Activated T-cell treated with anti-CD3 and anti-CD28 coated beads, Interleukin-2, amount 50 U/mL, for 4 hours (primary cell): ENCODE measurements around the gene PEX14. TPM values are rescaled to one million over a fixed set of nuclear protein-coding genes. Genes with fewer than 3 reads are reported as not detected.

Experiments
- ATAC-seq, 2 donors: fragments of 200-7000 bp; cut with Tn5 transposase; one replicate each; pipeline ENCODE4 v1.10.0; 2021
- DNase-seq: peaks from one replicate; pipeline ENCODE4 v3.0.0-alpha.2; 2020
- H3K27me3 Mint-ChIP-seq: one replicate; pipeline ENCODE4 v1.8.0; 2021; ENCODE audit warnings: low read depth, mixed read lengths
- H3K36me3 Mint-ChIP-seq: one replicate; pipeline ENCODE4 v1.8.0; 2022; ENCODE audit warnings: mixed read lengths; ENCODE audit not compliant: insufficient read depth
- H3K4me1 Mint-ChIP-seq: one replicate; pipeline ENCODE4 v1.8.0; 2021; ENCODE audit warnings: low read depth, mixed read lengths
- H3K4me3 Mint-ChIP-seq: one replicate; pipeline ENCODE4 v1.8.0; 2021; ENCODE audit warnings: mild to moderate bottlenecking, moderate library complexity, mixed read lengths
- H3K9me3 Mint-ChIP-seq: one replicate; pipeline ENCODE4 v1.8.0; 2021; ENCODE audit warnings: mixed read lengths
- total RNA-seq, 3 donors: library from RNA; stranded (reverse); gene quantifications; one replicate each; pipeline ENCODE4 v1.2.1, GENCODE V29; 2021

PEX14 gene
- total RNA-seq, 3 donors from 2014 or later, result 21.6 to 23.4 (median 22.2) TPM

GRCh38 chr1:10529765-10530164 is 55.0 kb downstream of the PEX14 start:
- DNase-seq (no peak), ATAC-seq (no peak)
- H3K27me3 Mint-ChIP-seq, result no peaks in the 10 kb centered on the region
- H3K36me3 Mint-ChIP-seq, result peaks cover 7% of the 10 kb centered on the region
- H3K4me1 Mint-ChIP-seq, result peaks cover 17% of the 10 kb centered on the region
- no peaks in the 10 kb centered on the region for H3K9me3 Mint-ChIP-seq
- H3K4me3 Mint-ChIP-seq, result no peak overlapping the region

GRCh38 chr1:10530281-10530740 is 55.6 kb downstream of the PEX14 start:
- DNase-seq (no peak), ATAC-seq (no peak)
- H3K36me3 Mint-ChIP-seq, result peaks cover 4% of the 10 kb centered on the region

GRCh38 chr1:10530756-10531495 is 56.2 kb downstream of the PEX14 start:
- no peaks in the 10 kb centered on the region for H3K27me3 Mint-ChIP-seq
- H3K4me1 Mint-ChIP-seq, result peaks cover 12% of the 10 kb centered on the region
- ATAC-seq (no peak), DNase-seq (no peak)
- H3K9me3 Mint-ChIP-seq, result no peaks in the 10 kb centered on the region
- no peak overlapping the region for H3K4me3 Mint-ChIP-seq
- H3K36me3 Mint-ChIP-seq, result peaks cover 9% of the 10 kb centered on the region

More at GRCh38 chr1:10530281-10530740, 55.6 kb downstream of the PEX14 start:
- Mint-ChIP-seq H3K4me3 (no peak overlapping the region), H3K9me3 (no peaks in the 10 kb centered on the region), H3K4me1 (peaks cover 11% of the 10 kb centered on the region), H3K27me3 (no peaks in the 10 kb centered on the region)

- H3K9me3 Mint-ChIP-seq, result no peaks in the 10 kb centered on the region
- no peak for ATAC-seq
- H3K4me3 Mint-ChIP-seq, result no peak overlapping the region
- H3K27me3 Mint-ChIP-seq, result no peaks in the 10 kb centered on the region
- H3K4me1 Mint-ChIP-seq, result peaks cover 12% of the 10 kb centered on the region
- DNase-seq, result no peak
- H3K36me3 Mint-ChIP-seq, result peaks cover 16% of the 10 kb centered on the region
These were observed 57.6 kb downstream of the PEX14 start for GRCh38 chr1:10532362-10532761.

- DNase-seq (no peak), ATAC-seq (no peak)
- H3K27me3 Mint-ChIP-seq, result no peaks in the 10 kb centered on the region
- peaks cover 26% of the 10 kb centered on the region for H3K36me3 Mint-ChIP-seq
- H3K4me3 Mint-ChIP-seq, result no peak overlapping the region
- H3K9me3 Mint-ChIP-seq, result no peaks in the 10 kb centered on the region
- peaks cover 16% of the 10 kb centered on the region for H3K4me1 Mint-ChIP-seq
These were observed 59.8 kb downstream of the PEX14 start for GRCh38 chr1:10534519-10534918.

- no peaks in the 10 kb centered on the region for H3K27me3 Mint-ChIP-seq
- peaks cover 14% of the 10 kb centered on the region for H3K4me1 Mint-ChIP-seq
- no peak for DNase-seq
- H3K9me3 Mint-ChIP-seq, result no peaks in the 10 kb centered on the region
- ATAC-seq, result no peak
- H3K36me3 Mint-ChIP-seq, result peaks cover 30% of the 10 kb centered on the region
- H3K4me3 Mint-ChIP-seq, result no peak overlapping the region
These were observed 61.5 kb downstream of the PEX14 start for GRCh38 chr1:10536133-10536770.

- H3K36me3 Mint-ChIP-seq, result peaks cover 33% of the 10 kb centered on the region
These were observed 62.5 kb downstream of the PEX14 start for GRCh38 chr1:10537082-10537766.

GRCh38 chr1:10538646-10539355 is 64.1 kb downstream of the PEX14 start:
- no peak for DNase-seq
- ATAC-seq, result no peak
- peaks cover 37% of the 10 kb centered on the region for H3K36me3 Mint-ChIP-seq
- no peaks in the 10 kb centered on the region for H3K27me3 Mint-ChIP-seq
- H3K4me1 Mint-ChIP-seq, result peaks cover 22% of the 10 kb centered on the region
- H3K4me3 Mint-ChIP-seq, result no peak overlapping the region
- no peaks in the 10 kb centered on the region for H3K9me3 Mint-ChIP-seq

More at GRCh38 chr1:10537082-10537766, 62.5 kb downstream of the PEX14 start:
- no peak overlapping the region for H3K4me3 Mint-ChIP-seq
- ATAC-seq (no peak), DNase-seq (no peak)
- no peaks in the 10 kb centered on the region for H3K27me3 Mint-ChIP-seq
- H3K9me3 Mint-ChIP-seq, result no peaks in the 10 kb centered on the region
- peaks cover 14% of the 10 kb centered on the region for H3K4me1 Mint-ChIP-seq

GRCh38 chr1:10539411-10540043 is 64.8 kb downstream of the PEX14 start:
- Mint-ChIP-seq H3K36me3 (peaks cover 37% of the 10 kb centered on the region), H3K4me1 (peaks cover 27% of the 10 kb centered on the region), H3K4me3 (no peak overlapping the region), H3K27me3 (no peaks in the 10 kb centered on the region), H3K9me3 (no peaks in the 10 kb centered on the region)
- ATAC-seq (no peak), DNase-seq (no peak)

- ATAC-seq (no peak), DNase-seq (no peak)
- no peaks in the 10 kb centered on the region for H3K27me3 Mint-ChIP-seq
- H3K36me3 Mint-ChIP-seq, result peaks cover 38% of the 10 kb centered on the region
- H3K4me3 Mint-ChIP-seq, result no peak overlapping the region
- H3K9me3 Mint-ChIP-seq, result no peaks in the 10 kb centered on the region
- peaks cover 32% of the 10 kb centered on the region for H3K4me1 Mint-ChIP-seq
These were observed 65.7 kb downstream of the PEX14 start for GRCh38 chr1:10540277-10541005.

GRCh38 chr1:10541286-10541685 is 66.5 kb downstream of the PEX14 start:
- ATAC-seq, result no peak
- no peak for DNase-seq

GRCh38 chr1:10544239-10544638 is 69.5 kb downstream of the PEX14 start:
- H3K27me3 Mint-ChIP-seq, result no peaks in the 10 kb centered on the region
- H3K4me1 Mint-ChIP-seq, result peaks cover 29% of the 10 kb centered on the region
- H3K9me3 Mint-ChIP-seq, result no peaks in the 10 kb centered on the region
- no peak overlapping the region for H3K4me3 Mint-ChIP-seq
- ATAC-seq (no peak), DNase-seq (no peak)
- H3K36me3 Mint-ChIP-seq, result peaks cover 24% of the 10 kb centered on the region

More at GRCh38 chr1:10541286-10541685, 66.5 kb downstream of the PEX14 start:
- Mint-ChIP-seq H3K27me3 (no peaks in the 10 kb centered on the region), H3K4me3 (no peak overlapping the region), H3K36me3 (peaks cover 31% of the 10 kb centered on the region), H3K4me1 (peaks cover 32% of the 10 kb centered on the region), H3K9me3 (no peaks in the 10 kb centered on the region)

- DNase-seq (no peak), ATAC-seq (no peak)
- Mint-ChIP-seq H3K9me3 (no peaks in the 10 kb centered on the region), H3K4me3 (no peak overlapping the region), H3K4me1 (peaks cover 26% of the 10 kb centered on the region), H3K36me3 (peaks cover 19% of the 10 kb centered on the region), H3K27me3 (no peaks in the 10 kb centered on the region)
These were observed 72.1 kb downstream of the PEX14 start for GRCh38 chr1:10546896-10547295.
